Activated CD8-positive, alpha-beta memory T cell treated with anti-CD3 and anti-CD28 coated beads, Interleukin-2, amount 50 U/mL, for 1 hour (primary cell): ENCODE results near the gene MAGEH1.

Experiments
- DNase-seq: peaks from one replicate; pipeline ENCODE4 v3.0.0-alpha.2; 2020; ENCODE audit errors: extremely low read depth

The MAGEH1 gene

GRCh38 chrX:55490121-55490520, 38.2 kb downstream of the MAGEH1 start:
- DNase-seq = no peak

- no peak for DNase-seq
These were observed 39.0 kb downstream of the MAGEH1 start for GRCh38 chrX:55490974-55491373.
